SK-N-SH treated with all-trans-retinoic acid at 6 μM for 48 hours (cell line): ENCODE data around the gene STRA8.

ENCODE experiments used
- CSRNP3 ChIP-seq: fragments of 250-450 bp; sonication (Bioruptor Pico); IDR thresholded peaks from 2 replicates; pipeline ENCODE4 v1.5.1; 2021; ENCODE audit warnings: mild to moderate bottlenecking, moderate library complexity
- ESRRG ChIP-seq: fragments of 250-450 bp; sonication (Bioruptor Pico); IDR thresholded peaks from 2 replicates; pipeline ENCODE4 v1.6.1; 2021; ENCODE audit warnings: mild to moderate bottlenecking
- PATZ1 ChIP-seq: fragments of 250-450 bp; sonication (Bioruptor Pico); IDR thresholded peaks from 2 replicates; pipeline ENCODE4 v1.8.0; 2020; ENCODE audit warnings: mild to moderate bottlenecking, moderate library complexity, borderline replicate concordance
- POU6F1 ChIP-seq: fragments of 250-450 bp; sonication (Bioruptor Pico); IDR thresholded peaks from 2 replicates; pipeline ENCODE4 v1.8.0; 2021; ENCODE audit warnings: low read depth, mild to moderate bottlenecking, moderate library complexity, borderline replicate concordance
- TSHZ2 ChIP-seq: fragments of 250-450 bp; sonication (Bioruptor Pico); IDR thresholded peaks from 2 replicates; pipeline ENCODE4 v1.5.0; 2020; ENCODE audit warnings: mild to moderate bottlenecking, moderate library complexity
- ZC3H10 ChIP-seq: fragments of 250-450 bp; sonication (Bioruptor Pico); IDR thresholded peaks from 2 replicates; pipeline ENCODE4 v1.5.1; 2021; ENCODE audit warnings: mild to moderate bottlenecking, moderate library complexity
- ZFP3 ChIP-seq: fragments of 250-450 bp; sonication (Bioruptor Pico); IDR thresholded peaks from 2 replicates; pipeline ENCODE4 v1.5.0; 2020; ENCODE audit warnings: mild to moderate bottlenecking, moderate library complexity
- ZNF8 ChIP-seq: fragments of 450-650 bp; formaldehyde crosslinking; IDR thresholded peaks from 2 replicates; pipeline ENCODE4 v1.5.0; 2020; ENCODE audit warnings: mild to moderate bottlenecking, moderate library complexity

- TF ChIP-seq PATZ1 (no peak), ESRRG (CRISPR knock-in tag) (no peak), ZNF8 (CRISPR knock-in tag) (no peak), TSHZ2 (CRISPR knock-in tag) (no peak), POU6F1 (no peak), CSRNP3 (CRISPR knock-in tag) (no peak), ZFP3 (CRISPR knock-in tag) (no peak), ZC3H10 (CRISPR knock-in tag) (no peak)
Measured at GRCh38 chr7:135186261-135186540, 47.4 kb upstream of the STRA8 start.
